H4 (cell line): ENCODE results near the gene RCAN1. TPM values are rescaled to one million over a fixed set of nuclear protein-coding genes. Genes with fewer than 3 reads are reported as not detected.
A peak's percentile ranks its signal among the peaks of the same experiment; 100 is the strongest.
"Not testable (repeated sequence)": the region's sequence is repeated elsewhere in the genome, so short reads cannot be mapped to it uniquely, and the experiment has no call there.

ENCODE experiments used
- DNase-seq: peaks from one replicate; pipeline ENCODE4 v3.0.0-alpha.2; 2015; ENCODE audit warnings: low spot score
- total RNA-seq: library from RNA; depleted of rRNA; stranded (reverse); fragments of >200 nt; shearing (Covaris generic); gene quantifications from 2 replicates; pipeline ENCODE4 v1.2.3, GENCODE V29; 2014

RCAN1 gene
- total RNA-seq, 1 experiment from 2014 or later, result 52.2 TPM

- no peak for DNase-seq
Observed at GRCh38 chr21:34621434-34622350, 6.8 kb upstream of the RCAN1 start.

GRCh38 chr21:34619841-34620665 lies 5.1 kb upstream of the RCAN1 start:
- no peak for DNase-seq

GRCh38 chr21:34618941-34619340 lies 4.0 kb upstream of the RCAN1 start:
- DNase-seq, result no peak

- DNase-seq, result no peak
Observed at GRCh38 chr21:34617753-34618339, 2.9 kb upstream of the RCAN1 start.

- no peak for DNase-seq
Observed at GRCh38 chr21:34615487-34615814, 538 bp upstream of the RCAN1 start.

GRCh38 chr21:34613679-34614627 lies 960 bp downstream of the RCAN1 start:
- no peak for DNase-seq

- DNase-seq, result no peak
Observed at GRCh38 chr21:34612557-34612956, 2.4 kb downstream of the RCAN1 start.

GRCh38 chr21:34612056-34612455 lies 2.9 kb downstream of the RCAN1 start:
- DNase-seq, result no peak

- DNase-seq, result no peak
Observed at GRCh38 chr21:34611528-34611927, 3.4 kb downstream of the RCAN1 start.

- no peak for DNase-seq
Observed at GRCh38 chr21:34609933-34610549, 4.9 kb downstream of the RCAN1 start.

GRCh38 chr21:34609244-34609932 lies 5.5 kb downstream of the RCAN1 start:
- DNase-seq, result no peak

- not testable (repeated sequence) for DNase-seq
Observed at GRCh38 chr21:34607376-34607775, 7.5 kb downstream of the RCAN1 start.

- no peak for DNase-seq
Observed at GRCh38 chr21:34606621-34607020, 8.3 kb downstream of the RCAN1 start.

GRCh38 chr21:34606051-34606450 lies 8.9 kb downstream of the RCAN1 start:
- no peak for DNase-seq

- DNase-seq, result not testable (repeated sequence)
Observed at GRCh38 chr21:34604956-34605355, 10.0 kb downstream of the RCAN1 start.

GRCh38 chr21:34604556-34604955 lies 10.4 kb downstream of the RCAN1 start:
- DNase-seq, result no peak

- no peak for DNase-seq
Observed at GRCh38 chr21:34603710-34604057, 11.2 kb downstream of the RCAN1 start.

GRCh38 chr21:34603002-34603709 lies 11.8 kb downstream of the RCAN1 start:
- peak; percentile 67 for DNase-seq

GRCh38 chr21:34602061-34602460 lies 12.9 kb downstream of the RCAN1 start:
- no peak for DNase-seq
